ENCODE data around the gene RET.

GRCh38 chr10:43156590-43157341 lies 79.9 kb downstream of the RET start:
- no peak for TF ChIP-seq CTCF (IDR thresholded peaks at IDR 0.05)
- no peak for TF ChIP-seq EP300 (IDR thresholded peaks at IDR 0.05)

All from tibial nerve (tissue), 4 donors.